ENCODE measurements around the gene GADD45B.

Gene GADD45B

GRCh38 chr19:2441096-2441752 lies 34.7 kb upstream of the GADD45B start:
- POLR2A ChIA-PET = no interaction called here
- H3K4me3 ChIP-seq (ENCODE audit: low read depth, low read length) = no peak overlapping the region
- CTCF ChIA-PET = interaction anchor here (0.6 to 2.8 kb wide), 3 partner anchors 12 to 41 kb away, joined by 4 to 8 read pairs (median 7); no protein-coding TSS in a partner anchor
- DNase-seq (ENCODE audit: low read depth, low spot score) = no peak
- TF ChIP-seq CTCF (IDR thresholded peaks at IDR 0.05; ENCODE audit: insufficient read depth, low read length, missing control alignments) = no peak

GRCh38 chr19:2443116-2443784 lies 32.7 kb upstream of the GADD45B start:
- POLR2A ChIA-PET = interaction anchor here (1.5 kb wide), 1 partner anchor 16 kb away, joined by 3 read pairs; the partner anchor contains the start of gene TIMM13

GRCh38 chr19:2443785-2444182 lies 32.1 kb upstream of the GADD45B start:
- ChIA-PET CTCF (interaction anchor here (1.3 kb wide), 1 partner anchor 13 kb away, joined by 3 read pairs; the partner anchor contains the start of gene LMNB2), POLR2A (interaction anchor here (1.5 kb wide), 1 partner anchor 16 kb away, joined by 3 read pairs; the partner anchor contains the start of gene TIMM13)
- no peak for DNase-seq (ENCODE audit: low read depth, low spot score)
- TF ChIP-seq CTCF (IDR thresholded peaks at IDR 0.05; ENCODE audit: insufficient read depth, low read length, missing control alignments) = no peak
- no peak overlapping the region for H3K4me3 ChIP-seq (ENCODE audit: low read depth, low read length)

More at GRCh38 chr19:2443116-2443784, 32.7 kb upstream of the GADD45B start:
- CTCF ChIA-PET = interaction anchor here (0.7 to 2.8 kb wide), 2 partner anchors 10 to 21 kb away, joined by 3 to 7 read pairs; no protein-coding TSS in a partner anchor
- H3K4me3 ChIP-seq (ENCODE audit: low read depth, low read length) = no peak overlapping the region
- no peak for DNase-seq (ENCODE audit: low read depth, low spot score)
- TF ChIP-seq CTCF (IDR thresholded peaks at IDR 0.05; ENCODE audit: insufficient read depth, low read length, missing control alignments) = no peak

GRCh38 chr19:2444251-2445002 lies 31.5 kb upstream of the GADD45B start:
- DNase-seq (ENCODE audit: low read depth, low spot score) = no peak
- POLR2A ChIA-PET = no interaction called here

GRCh38 chr19:2446381-2446780 lies 29.5 kb upstream of the GADD45B start:
- TF ChIP-seq CTCF (IDR thresholded peaks at IDR 0.05; ENCODE audit: insufficient read depth, low read length, missing control alignments) = no peak
- CTCF ChIA-PET = no interaction called here
- POLR2A ChIA-PET = no interaction called here
- no peak for DNase-seq (ENCODE audit: low read depth, low spot score)
- no peak overlapping the region for H3K4me3 ChIP-seq (ENCODE audit: low read depth, low read length)

More at GRCh38 chr19:2444251-2445002, 31.5 kb upstream of the GADD45B start:
- H3K4me3 ChIP-seq (ENCODE audit: low read depth, low read length) = no peak overlapping the region
- CTCF ChIA-PET = interaction anchor here (1.3 kb wide), 1 partner anchor 12 kb away, joined by 3 read pairs; the partner anchor contains the start of gene LMNB2
- TF ChIP-seq CTCF (IDR thresholded peaks at IDR 0.05; ENCODE audit: insufficient read depth, low read length, missing control alignments) = no peak
